Progenitor cell of endocrine pancreas (in vitro differentiated cells): ENCODE data around the gene PLXNC1. TPM values are rescaled to one million over a fixed set of nuclear protein-coding genes. Genes with fewer than 3 reads are reported as not detected.

ENCODE experiments used
- DNase-seq: peaks from one replicate; pipeline ENCODE4 v3.0.0; 2021; ENCODE audit warnings: low spot score; ENCODE audit not compliant: unreplicated experiment
- H3K27ac Mint-ChIP-seq: 2 replicates; pipeline ENCODE4 v1.8.0; 2021; ENCODE audit warnings: mild to moderate bottlenecking, moderate library complexity, mixed read lengths
- H3K27me3 Mint-ChIP-seq: 2 replicates; pipeline ENCODE4 v1.8.0; 2021; ENCODE audit warnings: mixed read lengths
- H3K36me3 Mint-ChIP-seq: 2 replicates; pipeline ENCODE4 v1.8.0; 2022; ENCODE audit warnings: mixed read lengths; ENCODE audit not compliant: insufficient read depth
- H3K4me1 Mint-ChIP-seq: 2 replicates; pipeline ENCODE4 v1.8.0; 2021; ENCODE audit warnings: low read depth, mixed read lengths
- H3K4me3 Mint-ChIP-seq: 2 replicates; pipeline ENCODE4 v1.8.0; 2021; ENCODE audit warnings: low read depth, mild to moderate bottlenecking, moderate library complexity, mixed read lengths
- H3K9me3 Mint-ChIP-seq: 2 replicates; pipeline ENCODE4 v1.8.0; 2021; ENCODE audit warnings: low read depth, mixed read lengths
- total RNA-seq: library from RNA; stranded (reverse); gene quantifications from 2 replicates; pipeline ENCODE4 v1.2.1, GENCODE V29; 2021
- TF ChIP-seq, protein P1 (sequence below): fragments of 200-600 bp; sonication (generic); IDR thresholded peaks from one replicate; pipeline ENCODE4 v1.5.0; 2021; ENCODE audit warnings: antibody characterized with exemption, mild to moderate bottlenecking; ENCODE audit not compliant: unreplicated experiment

Gene PLXNC1
- total RNA-seq, 1 donor from 2014 or later, result 25.7 TPM

- Mint-ChIP-seq H3K9me3 (no peaks in the 10 kb centered on the region), H3K36me3 (no peaks in the 10 kb centered on the region), H3K4me1 (no peaks in the 10 kb centered on the region), H3K27me3 (peaks cover 7% of the 10 kb centered on the region), H3K4me3 (no peak overlapping the region), H3K27ac (no peak overlapping the region)
- TF ChIP-seq, protein P1, sequence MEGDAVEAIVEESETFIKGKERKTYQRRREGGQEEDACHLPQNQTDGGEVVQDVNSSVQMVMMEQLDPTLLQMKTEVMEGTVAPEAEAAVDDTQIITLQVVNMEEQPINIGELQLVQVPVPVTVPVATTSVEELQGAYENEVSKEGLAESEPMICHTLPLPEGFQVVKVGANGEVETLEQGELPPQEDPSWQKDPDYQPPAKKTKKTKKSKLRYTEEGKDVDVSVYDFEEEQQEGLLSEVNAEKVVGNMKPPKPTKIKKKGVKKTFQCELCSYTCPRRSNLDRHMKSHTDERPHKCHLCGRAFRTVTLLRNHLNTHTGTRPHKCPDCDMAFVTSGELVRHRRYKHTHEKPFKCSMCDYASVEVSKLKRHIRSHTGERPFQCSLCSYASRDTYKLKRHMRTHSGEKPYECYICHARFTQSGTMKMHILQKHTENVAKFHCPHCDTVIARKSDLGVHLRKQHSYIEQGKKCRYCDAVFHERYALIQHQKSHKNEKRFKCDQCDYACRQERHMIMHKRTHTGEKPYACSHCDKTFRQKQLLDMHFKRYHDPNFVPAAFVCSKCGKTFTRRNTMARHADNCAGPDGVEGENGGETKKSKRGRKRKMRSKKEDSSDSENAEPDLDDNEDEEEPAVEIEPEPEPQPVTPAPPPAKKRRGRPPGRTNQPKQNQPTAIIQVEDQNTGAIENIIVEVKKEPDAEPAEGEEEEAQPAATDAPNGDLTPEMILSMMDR, result no peak
- no peak for DNase-seq
Observed at GRCh38 chr12:94122591-94122990, 25.8 kb upstream of the PLXNC1 start.

GRCh38 chr12:94123127-94123526 lies 25.2 kb upstream of the PLXNC1 start:
- Mint-ChIP-seq H3K9me3 (no peaks in the 10 kb centered on the region), H3K4me1 (no peaks in the 10 kb centered on the region), H3K27ac (no peak overlapping the region), H3K27me3 (peaks cover 12% of the 10 kb centered on the region), H3K36me3 (no peaks in the 10 kb centered on the region), H3K4me3 (no peak overlapping the region)
- no peak for DNase-seq
- TF ChIP-seq, protein P1, result no peak

GRCh38 chr12:94126067-94126466 lies 22.3 kb upstream of the PLXNC1 start:
- H3K27ac Mint-ChIP-seq, result no peak overlapping the region
- no peaks in the 10 kb centered on the region for H3K36me3 Mint-ChIP-seq
- no peak for DNase-seq
- peaks cover 15% of the 10 kb centered on the region for H3K27me3 Mint-ChIP-seq
- no peaks in the 10 kb centered on the region for H3K4me1 Mint-ChIP-seq
- no peak overlapping the region for H3K4me3 Mint-ChIP-seq
- TF ChIP-seq, protein P1, result no peak
- H3K9me3 Mint-ChIP-seq, result no peaks in the 10 kb centered on the region

DNA sequence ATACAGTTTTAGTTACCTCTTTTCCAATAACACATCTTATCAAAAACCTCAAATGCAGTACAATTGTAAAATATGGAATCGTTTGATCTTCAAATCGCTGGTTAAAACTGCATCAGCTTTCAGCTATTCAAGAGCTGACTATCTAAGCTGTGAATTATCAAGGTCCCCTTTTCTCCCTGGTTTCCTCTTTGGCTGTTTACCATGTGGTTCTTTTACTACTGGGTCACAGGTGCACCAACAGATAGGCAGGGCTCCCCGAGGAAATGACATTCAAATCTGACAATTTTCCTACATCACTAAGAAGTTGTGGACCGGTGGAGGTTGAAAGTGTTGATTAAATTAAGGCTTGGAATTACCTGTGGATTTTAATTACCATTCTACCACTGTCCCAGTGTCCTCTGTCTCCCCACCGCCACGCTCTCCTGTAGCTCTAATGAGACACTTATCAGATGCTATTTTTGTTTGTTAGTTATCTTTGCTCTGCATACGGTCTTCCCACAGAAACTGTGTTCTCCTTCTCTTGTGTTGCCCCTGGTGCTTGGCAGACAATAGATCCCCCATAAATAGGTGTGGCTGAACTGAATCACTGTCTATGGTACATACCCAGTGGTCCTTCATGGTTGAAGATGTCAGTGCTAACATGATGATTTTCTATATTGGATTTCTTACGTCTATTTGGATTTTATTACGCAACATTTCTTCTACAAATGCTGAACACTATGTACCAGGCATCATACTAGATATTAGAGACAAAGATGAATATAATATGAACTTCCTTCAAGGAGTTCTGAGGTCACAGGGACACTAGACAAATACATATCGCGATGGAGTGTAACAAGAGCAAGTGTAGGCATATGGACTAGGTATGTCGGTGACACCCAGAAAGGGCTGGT lies 20.9 kb upstream of the PLXNC1 start:
- H3K4me1 Mint-ChIP-seq, result no peaks in the 10 kb centered on the region
- no peaks in the 10 kb centered on the region for H3K36me3 Mint-ChIP-seq
- DNase-seq, result no peak

DNA sequence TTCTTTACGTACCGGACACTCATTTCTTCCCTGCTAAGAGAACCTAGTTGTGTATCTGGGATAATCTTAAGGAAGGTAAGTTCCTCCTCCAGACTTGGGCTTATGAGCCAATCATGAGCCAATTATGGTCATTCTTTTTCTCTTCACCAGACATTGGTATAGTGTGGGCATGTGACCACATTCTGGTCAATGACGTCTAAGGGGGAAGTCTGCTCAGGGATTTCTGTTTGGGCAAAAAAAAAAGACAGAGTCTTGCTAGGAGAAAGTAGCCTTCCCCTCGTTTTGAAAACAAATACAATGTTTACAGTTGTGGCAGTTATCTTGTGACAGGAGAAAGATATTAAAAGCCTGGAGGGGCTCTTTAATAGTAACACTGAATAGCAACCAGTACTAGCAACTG lies 20.1 kb upstream of the PLXNC1 start:
- no peak for DNase-seq
- Mint-ChIP-seq H3K27me3 (peaks cover 15% of the 10 kb centered on the region), H3K4me1 (no peaks in the 10 kb centered on the region), H3K27ac (no peak overlapping the region), H3K36me3 (no peaks in the 10 kb centered on the region), H3K4me3 (no peak overlapping the region), H3K9me3 (no peaks in the 10 kb centered on the region)
- TF ChIP-seq, protein P1, result no peak

More for the DNA sequence above, 20.9 kb upstream of the PLXNC1 start:
- TF ChIP-seq, protein P1, result no peak
- no peaks in the 10 kb centered on the region for H3K9me3 Mint-ChIP-seq
- no peak overlapping the region for H3K27ac Mint-ChIP-seq
- no peak overlapping the region for H3K4me3 Mint-ChIP-seq
- H3K27me3 Mint-ChIP-seq, result peaks cover 15% of the 10 kb centered on the region
